Thyroid gland (tissue), 4 donors: ENCODE data around the gene COMMD10.

ENCODE experiments used
- CTCF ChIP-seq, 6 experiments: fragments of 200-600 bp in 3 of 6; fragments of 450-650 bp in 3 of 6; sonication (generic) in 3 of 6; IDR thresholded peaks; one replicate each; pipeline ENCODE4 v1.5.1; 2016 to 2019; ENCODE audit warnings: antibody characterized with exemption in 6 of 6, mild to moderate bottlenecking in 2 of 6, inconsistent platforms in 1 of 6, moderate library complexity in 1 of 6
- POLR2A ChIP-seq, 2 donors: fragments of 450-650 bp; IDR thresholded peaks; one replicate each; pipeline ENCODE4 v1.6.1; 2017; ENCODE audit warnings: antibody characterized with exemption in 2 of 2, mild to moderate bottlenecking in 2 of 2, moderate library complexity in 1 of 2

- no peak for TF ChIP-seq CTCF (IDR thresholded peaks at IDR 0.05)
- no peak for TF ChIP-seq POLR2A (IDR thresholded peaks at IDR 0.05)
These were observed 233.4 kb downstream of the COMMD10 start for GRCh38 chr5:116318091-116318854.
